Measurements from ENCODE around the gene TH.

TH gene
- total RNA-seq, result 0 to 0.07 (median 0) reads per million in 9 experiments

- no peak for DNase-seq
- H3K4me3 Mint-ChIP-seq, result no peak within 1 kb of the TSS
- H3K27ac Mint-ChIP-seq, result no peak within 1 kb of the TSS
- H3K27me3 Mint-ChIP-seq, result peaks cover 6 to 15% of the 10 kb centered on the region in 2 donors
- ATAC-seq (replicated peaks), result no peak
- no peaks in the 10 kb centered on the region for H3K4me1 Mint-ChIP-seq (ENCODE audit: low read depth in 2 of 2)
- no peaks in the 10 kb centered on the region for H3K36me3 Mint-ChIP-seq (ENCODE audit: insufficient read depth)
- no peaks in the 10 kb centered on the region for H3K9me3 Mint-ChIP-seq
Measured at GRCh38 chr11:2171591-2172003, at the start of gene TH. TSS of gene TH (minus strand) at chr11:2171815. CDS start at chr11:2171786, 29 bp downstream.

GRCh38 chr11:2221024-2221423, 49.4 kb upstream of the TH start:
- no peaks in the 10 kb centered on the region for H3K36me3 Mint-ChIP-seq (ENCODE audit: insufficient read depth)
- DNase-seq, result no peak
- no peak overlapping the region for H3K4me3 Mint-ChIP-seq
- no peak overlapping the region for H3K27ac Mint-ChIP-seq
- peaks cover 15 to 24% of the 10 kb centered on the region in 2 donors for H3K27me3 Mint-ChIP-seq
- H3K4me1 Mint-ChIP-seq (ENCODE audit: low read depth in 2 of 2), result peaks cover 10 to 13% of the 10 kb centered on the region in 2 donors
- ATAC-seq (replicated peaks), result no peak
- no peaks in the 10 kb centered on the region for H3K9me3 Mint-ChIP-seq

- Mint-ChIP-seq H3K4me1 (ENCODE audit: low read depth in 2 of 2) (peaks cover 10 to 13% of the 10 kb centered on the region in 2 donors), H3K4me3 (no peak overlapping the region), H3K27me3 (peaks cover 15 to 24% of the 10 kb centered on the region in 2 donors), H3K36me3 (ENCODE audit: insufficient read depth) (no peaks in the 10 kb centered on the region), H3K27ac (no peak overlapping the region), H3K9me3 (no peaks in the 10 kb centered on the region)
- DNase-seq (no peak), ATAC-seq (replicated peaks) (no peak)
Measured at GRCh38 chr11:2220173-2220771, 48.7 kb upstream of the TH start.

GRCh38 chr11:2219318-2220017, 47.9 kb upstream of the TH start:
- peaks cover 15 to 18% of the 10 kb centered on the region in 2 donors for H3K4me1 Mint-ChIP-seq (ENCODE audit: low read depth in 2 of 2)
- no peak for DNase-seq
- H3K36me3 Mint-ChIP-seq (ENCODE audit: insufficient read depth), result no peaks in the 10 kb centered on the region
- H3K27ac Mint-ChIP-seq, result no peak overlapping the region
- H3K9me3 Mint-ChIP-seq, result no peaks in the 10 kb centered on the region
- no peak overlapping the region for H3K4me3 Mint-ChIP-seq
- H3K27me3 Mint-ChIP-seq, result peaks cover 15 to 24% of the 10 kb centered on the region in 2 donors
- ATAC-seq (replicated peaks), result no peak

GRCh38 chr11:2218031-2218633, 46.5 kb upstream of the TH start:
- Mint-ChIP-seq H3K4me3 (no peak overlapping the region), H3K27ac (peak overlapping the region in 1 of 2 donors; percentile 65), H3K27me3 (peaks cover 8 to 18% of the 10 kb centered on the region in 2 donors), H3K9me3 (no peaks in the 10 kb centered on the region), H3K36me3 (ENCODE audit: insufficient read depth) (no peaks in the 10 kb centered on the region), H3K4me1 (ENCODE audit: low read depth in 2 of 2) (peaks cover 28 to 30% of the 10 kb centered on the region in 2 donors)
- DNase-seq (no peak), ATAC-seq (replicated peaks) (no peak)

GRCh38 chr11:2217211-2218030, 45.8 kb upstream of the TH start:
- DNase-seq (peak; percentile 45 to 57 (median 53)), ATAC-seq (replicated peaks) (peak; percentile 91)
- Mint-ChIP-seq H3K36me3 (ENCODE audit: insufficient read depth) (no peaks in the 10 kb centered on the region), H3K27ac (peak overlapping the region in 1 of 2 donors; percentile 65), H3K4me3 (no peak overlapping the region), H3K4me1 (ENCODE audit: low read depth in 2 of 2) (peaks cover 31 to 32% of the 10 kb centered on the region in 2 donors), H3K27me3 (peaks cover 8 to 11% of the 10 kb centered on the region in 2 donors), H3K9me3 (no peaks in the 10 kb centered on the region)

GRCh38 chr11:2216400-2217064, 44.9 kb upstream of the TH start:
- peaks cover 31 to 36% of the 10 kb centered on the region in 2 donors for H3K4me1 Mint-ChIP-seq (ENCODE audit: low read depth in 2 of 2)
- DNase-seq (no peak), ATAC-seq (replicated peaks) (no peak)
- H3K9me3 Mint-ChIP-seq, result no peaks in the 10 kb centered on the region
- no peak overlapping the region for H3K4me3 Mint-ChIP-seq
- H3K36me3 Mint-ChIP-seq (ENCODE audit: insufficient read depth), result no peaks in the 10 kb centered on the region
- no peak overlapping the region for H3K27ac Mint-ChIP-seq
- H3K27me3 Mint-ChIP-seq, result peaks cover under 1 to 2% of the 10 kb centered on the region in 2 donors

GRCh38 chr11:2215561-2216399, 44.2 kb upstream of the TH start:
- no peak for ATAC-seq (replicated peaks)
- H3K4me3 Mint-ChIP-seq, result peak overlapping the region in 1 of 2 donors; percentile 44
- no peaks in the 10 kb centered on the region for H3K36me3 Mint-ChIP-seq (ENCODE audit: insufficient read depth)
- peak overlapping the region; percentile 78 to 81 for H3K27ac Mint-ChIP-seq
- DNase-seq, result no peak
- H3K4me1 Mint-ChIP-seq (ENCODE audit: low read depth in 2 of 2), result peaks cover 31 to 36% of the 10 kb centered on the region in 2 donors
- H3K27me3 Mint-ChIP-seq, result no peaks in the 10 kb centered on the region
- no peaks in the 10 kb centered on the region for H3K9me3 Mint-ChIP-seq

- no peak for ATAC-seq (replicated peaks)
- Mint-ChIP-seq H3K4me1 (ENCODE audit: low read depth in 2 of 2) (peaks cover 31 to 39% of the 10 kb centered on the region in 2 donors), H3K27me3 (no peaks in the 10 kb centered on the region)
Measured at GRCh38 chr11:2215230-2215560, 43.6 kb upstream of the TH start.

GRCh38 chr11:2214527-2215229, 43.1 kb upstream of the TH start:
- DNase-seq, result no peak
- Mint-ChIP-seq H3K27ac (peak overlapping the region; percentile 78 to 81), H3K9me3 (no peaks in the 10 kb centered on the region), H3K36me3 (ENCODE audit: insufficient read depth) (no peaks in the 10 kb centered on the region), H3K4me1 (ENCODE audit: low read depth in 2 of 2) (peaks cover 31 to 39% of the 10 kb centered on the region in 2 donors), H3K27me3 (no peaks in the 10 kb centered on the region), H3K4me3 (peak overlapping the region; percentile 61 to 68)
- ATAC-seq (replicated peaks), result no peak

More at GRCh38 chr11:2215230-2215560, 43.6 kb upstream of the TH start:
- no peak for DNase-seq
- H3K36me3 Mint-ChIP-seq (ENCODE audit: insufficient read depth), result no peaks in the 10 kb centered on the region
- peak overlapping the region; percentile 78 to 81 for H3K27ac Mint-ChIP-seq
- no peaks in the 10 kb centered on the region for H3K9me3 Mint-ChIP-seq
- H3K4me3 Mint-ChIP-seq, result peak overlapping the region; percentile 44 to 59

- Mint-ChIP-seq H3K36me3 (ENCODE audit: insufficient read depth) (no peaks in the 10 kb centered on the region), H3K4me1 (ENCODE audit: low read depth in 2 of 2) (peaks cover 31 to 39% of the 10 kb centered on the region in 2 donors), H3K27me3 (no peaks in the 10 kb centered on the region), H3K9me3 (no peaks in the 10 kb centered on the region), H3K27ac (peak overlapping the region; percentile 78 to 81), H3K4me3 (peak overlapping the region; percentile 61 to 68)
- DNase-seq (no peak), ATAC-seq (replicated peaks) (no peak)
Measured at GRCh38 chr11:2213890-2214526, 42.4 kb upstream of the TH start.

Measured in effector memory CD8-positive, alpha-beta T cell (primary cell).